Endodermal cell (in vitro differentiated cells): Measurements from ENCODE around the gene CEMIP2. TPM values are rescaled to one million over a fixed set of nuclear protein-coding genes. Genes with fewer than 3 reads are reported as not detected.

Experiments used
- DNase-seq: peaks from one replicate; pipeline ENCODE4 v3.0.0-alpha.2; 2017
- H3K27ac ChIP-seq: 2 replicates; pipeline ENCODE4 v1.5.1; 2013; ENCODE audit warnings: mild to moderate bottlenecking, low read depth, low read length, moderate library complexity
- H3K27me3 ChIP-seq: 2 replicates; pipeline ENCODE4 v1.6.1; 2013; ENCODE audit warnings: mild to moderate bottlenecking, low read length, moderate library complexity; ENCODE audit not compliant: insufficient read depth, control insufficient read depth, poor library complexity, severe bottlenecking
- H3K36me3 ChIP-seq: 2 replicates; pipeline ENCODE4 v1.7.0; 2013; ENCODE audit warnings: mild to moderate bottlenecking, low read length, moderate library complexity; ENCODE audit not compliant: control insufficient read depth, insufficient read depth
- H3K4me1 ChIP-seq: one replicate; pipeline ENCODE4 v1.7.0; 2013; ENCODE audit warnings: low read length; ENCODE audit not compliant: control insufficient read depth, insufficient read depth
- H3K4me3 ChIP-seq: 2 replicates; pipeline ENCODE4 v1.5.1; 2013; ENCODE audit warnings: mild to moderate bottlenecking, low read length, moderate library complexity
- H3K9ac ChIP-seq: 2 replicates; pipeline ENCODE4 v1.6.1; 2013; ENCODE audit warnings: mild to moderate bottlenecking, low read length, moderate library complexity; ENCODE audit not compliant: poor library complexity, severe bottlenecking; ENCODE audit errors: extremely low read depth
- H3K9me3 ChIP-seq: 2 replicates; pipeline ENCODE4 v1.6.1; 2013; ENCODE audit warnings: mild to moderate bottlenecking, low read length, moderate library complexity; ENCODE audit not compliant: control insufficient read depth
- H3K27ac Mint-ChIP-seq: 2 replicates; pipeline ENCODE4 v1.8.0; 2020; ENCODE audit warnings: mixed read lengths
- H3K27me3 Mint-ChIP-seq: 2 replicates; pipeline ENCODE4 v1.8.0; 2021; ENCODE audit warnings: mild to moderate bottlenecking, mixed read lengths; ENCODE audit not compliant: insufficient read depth
- H3K36me3 Mint-ChIP-seq: 2 replicates; pipeline ENCODE4 v1.8.0; 2020; ENCODE audit warnings: low read depth, mixed read lengths
- H3K4me1 Mint-ChIP-seq: 2 replicates; pipeline ENCODE4 v1.8.0; 2020; ENCODE audit warnings: mixed read lengths
- H3K4me3 Mint-ChIP-seq: 2 replicates; pipeline ENCODE4 v1.8.0; 2020; ENCODE audit warnings: mild to moderate bottlenecking, moderate library complexity, mixed read lengths
- H3K9me3 Mint-ChIP-seq: 2 replicates; pipeline ENCODE4 v1.8.0; 2020; ENCODE audit warnings: mild to moderate bottlenecking, mixed read lengths
- WGBS, 2 experiments: methylation state at CpG; one replicate each; pipeline versions ENCODE4 v1.1.5 to v1.1.7; 2013; ENCODE audit warnings: missing lambda C conversion rate in 2 of 2, mixed read lengths in 1 of 2; ENCODE audit not compliant: insufficient coverage in 1 of 2, insufficient read length in 1 of 2; 5-methylcytosine and 5-hydroxymethylcytosine counted together
- total RNA-seq, 2 donors: library from RNA; stranded (reverse); fragmentation: NEBNext Ultra II Directional in 1 of 2; extraction: Animal tissue kit (Norgen Biotek cat#: 25700) in 1 of 2; gene quantifications; 2 replicates in 1 of 2; 3 replicates in 1 of 2; pipeline ENCODE4 v1.2.1, GENCODE V29; 2021
- TF ChIP-seq, protein P1 (sequence below): fragments of 200-600 bp; sonication (generic); conservative IDR thresholded peaks from 2 replicates; pipeline ENCODE4 v1.5.0; 2021; ENCODE audit warnings: antibody characterized with exemption, mild to moderate bottlenecking

CEMIP2 gene
- total RNA-seq, 2 donors from 2014 or later, result 57.9 to 70.1 TPM

DNA sequence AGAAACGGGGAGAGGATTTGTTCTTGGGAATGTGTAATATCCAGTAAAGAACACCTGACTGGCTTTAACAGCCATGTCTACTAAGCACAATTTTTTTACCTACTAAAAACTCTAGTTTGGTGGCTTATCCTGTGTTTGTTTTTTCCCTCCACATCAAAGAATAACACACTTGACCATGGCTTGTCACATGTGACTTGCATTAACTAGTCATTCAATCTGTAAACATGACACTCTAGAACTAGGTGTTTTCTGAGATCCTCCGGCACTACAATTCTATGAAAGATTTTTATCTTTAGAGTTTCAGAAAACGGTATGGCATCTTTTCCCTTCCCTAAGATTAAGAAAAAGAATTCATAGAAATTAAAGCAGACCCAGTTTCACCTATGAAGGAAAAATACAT, 103.7 kb downstream of the CEMIP2 start:
- Mint-ChIP-seq H3K27me3 (no peaks in the 10 kb centered on the region), H3K36me3 (no peaks in the 10 kb centered on the region), H3K9me3 (no peaks in the 10 kb centered on the region), H3K27ac (no peak overlapping the region), H3K4me1 (peaks cover 19% of the 10 kb centered on the region), H3K4me3 (no peak overlapping the region)
- no peak overlapping the region for H3K4me3 ChIP-seq
- no peaks in the 10 kb centered on the region for H3K9me3 ChIP-seq
- no peaks in the 10 kb centered on the region for H3K36me3 ChIP-seq
- H3K9ac ChIP-seq, result no peak overlapping the region
- no peaks in the 10 kb centered on the region for H3K4me1 ChIP-seq
- peak overlapping the region; percentile 85 for H3K27ac ChIP-seq
- 60% methylated on average over 3 of the region's 3 CpGs for WGBS, 2 experiments
- TF ChIP-seq, protein P1, sequence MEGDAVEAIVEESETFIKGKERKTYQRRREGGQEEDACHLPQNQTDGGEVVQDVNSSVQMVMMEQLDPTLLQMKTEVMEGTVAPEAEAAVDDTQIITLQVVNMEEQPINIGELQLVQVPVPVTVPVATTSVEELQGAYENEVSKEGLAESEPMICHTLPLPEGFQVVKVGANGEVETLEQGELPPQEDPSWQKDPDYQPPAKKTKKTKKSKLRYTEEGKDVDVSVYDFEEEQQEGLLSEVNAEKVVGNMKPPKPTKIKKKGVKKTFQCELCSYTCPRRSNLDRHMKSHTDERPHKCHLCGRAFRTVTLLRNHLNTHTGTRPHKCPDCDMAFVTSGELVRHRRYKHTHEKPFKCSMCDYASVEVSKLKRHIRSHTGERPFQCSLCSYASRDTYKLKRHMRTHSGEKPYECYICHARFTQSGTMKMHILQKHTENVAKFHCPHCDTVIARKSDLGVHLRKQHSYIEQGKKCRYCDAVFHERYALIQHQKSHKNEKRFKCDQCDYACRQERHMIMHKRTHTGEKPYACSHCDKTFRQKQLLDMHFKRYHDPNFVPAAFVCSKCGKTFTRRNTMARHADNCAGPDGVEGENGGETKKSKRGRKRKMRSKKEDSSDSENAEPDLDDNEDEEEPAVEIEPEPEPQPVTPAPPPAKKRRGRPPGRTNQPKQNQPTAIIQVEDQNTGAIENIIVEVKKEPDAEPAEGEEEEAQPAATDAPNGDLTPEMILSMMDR, result no peak
- H3K27me3 ChIP-seq, result no peaks in the 10 kb centered on the region
- DNase-seq, result no peak

DNA sequence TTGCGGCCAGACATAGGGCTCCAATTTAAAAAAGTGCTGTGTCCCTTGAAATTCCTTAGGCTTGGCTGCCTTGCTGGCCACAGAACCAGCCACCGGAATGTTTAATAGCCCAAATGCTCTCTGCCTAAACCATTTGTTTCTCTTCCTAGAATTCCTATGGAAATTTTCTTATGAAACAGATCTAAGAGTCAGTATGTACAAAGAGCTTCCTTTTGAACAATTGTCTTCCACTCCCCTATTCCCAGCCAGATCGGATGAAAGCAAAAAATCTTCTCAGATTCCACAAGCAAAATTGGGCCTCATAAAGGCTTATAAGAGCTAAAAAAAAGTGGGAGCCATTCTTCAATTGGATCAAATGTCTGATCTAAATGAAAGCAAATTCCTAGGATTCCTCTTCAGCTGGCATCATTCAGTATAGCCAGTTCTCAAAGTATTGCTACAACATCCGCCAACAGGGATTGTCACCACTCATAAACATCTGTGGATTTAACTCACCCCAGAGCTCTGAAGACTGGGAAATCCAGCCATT, 104.3 kb downstream of the CEMIP2 start:
- Histone ChIP-seq H3K4me3 (no peak overlapping the region), H3K36me3 (no peaks in the 10 kb centered on the region), H3K9me3 (no peaks in the 10 kb centered on the region), H3K27me3 (no peaks in the 10 kb centered on the region), H3K27ac (peak overlapping the region; percentile 85), H3K4me1 (no peaks in the 10 kb centered on the region), H3K9ac (no peak overlapping the region)
- H3K36me3 Mint-ChIP-seq, result no peaks in the 10 kb centered on the region
- TF ChIP-seq, protein P1, result no peak
- no peaks in the 10 kb centered on the region for H3K27me3 Mint-ChIP-seq
- H3K27ac Mint-ChIP-seq, result no peak overlapping the region
- no peak for DNase-seq
- 82 to 93% methylated on average over 4 of the region's 4 CpGs for WGBS, 2 experiments
- no peak overlapping the region for H3K4me3 Mint-ChIP-seq
- H3K9me3 Mint-ChIP-seq, result no peaks in the 10 kb centered on the region
- peaks cover 20% of the 10 kb centered on the region for H3K4me1 Mint-ChIP-seq

GRCh38 chr9:71663216-71663615, 105.1 kb downstream of the CEMIP2 start:
- no peak for DNase-seq
- TF ChIP-seq, protein P1, result no peak
- Mint-ChIP-seq H3K9me3 (no peaks in the 10 kb centered on the region), H3K36me3 (no peaks in the 10 kb centered on the region), H3K4me1 (peaks cover 22% of the 10 kb centered on the region), H3K27ac (peak overlapping the region; percentile 48), H3K27me3 (no peaks in the 10 kb centered on the region), H3K4me3 (no peak overlapping the region)
- H3K9ac ChIP-seq, result no peak overlapping the region
- H3K27ac ChIP-seq, result peak overlapping the region; percentile 85
- 74 to 100% methylated on average over 1 of the region's 2 CpGs for WGBS, 2 experiments
- no peaks in the 10 kb centered on the region for H3K9me3 ChIP-seq
- H3K4me1 ChIP-seq, result no peaks in the 10 kb centered on the region
- H3K4me3 ChIP-seq, result no peak overlapping the region
- no peaks in the 10 kb centered on the region for H3K36me3 ChIP-seq
- no peaks in the 10 kb centered on the region for H3K27me3 ChIP-seq
